Left ventricle myocardium inferior (tissue), 1 donor: ENCODE results near the gene DLG2. TPM values are rescaled to one million over a fixed set of nuclear protein-coding genes. Genes with fewer than 3 reads are reported as not detected.
"Not testable (repeated sequence)": the region's sequence is repeated elsewhere in the genome, so short reads cannot be mapped to it uniquely, and the experiment has no call there.

Experiments
- DNase-seq: peaks from one replicate; pipeline ENCODE4 v3.0.0-alpha.2; 2020
- H3K27ac ChIP-seq: fragments of 200-600 bp; replicated peaks from 2 replicates; pipeline ENCODE4 v1.8.0; 2021
- H3K27me3 ChIP-seq: fragments of 200-600 bp; 2 replicates; pipeline ENCODE4 v1.8.0; 2021; ENCODE audit warnings: low read depth
- H3K36me3 ChIP-seq: fragments of 200-600 bp; 2 replicates; pipeline ENCODE4 v1.8.0; 2021
- H3K4me1 ChIP-seq: fragments of 200-600 bp; 2 replicates; pipeline ENCODE4 v1.8.0; 2021
- H3K4me3 ChIP-seq: fragments of 200-600 bp; 2 replicates; pipeline ENCODE4 v1.8.0; 2021; ENCODE audit warnings: mild to moderate bottlenecking, moderate library complexity
- H3K9me3 ChIP-seq: fragments of 200-600 bp; replicated peaks from 2 replicates; pipeline ENCODE4 v1.8.0; 2021
- CTCF ChIP-seq: fragments of 200-600 bp; IDR thresholded peaks from 2 replicates; pipeline ENCODE4 v1.8.0; 2021; ENCODE audit warnings: antibody characterized with exemption, mild to moderate bottlenecking, borderline replicate concordance
- intact Hi-C: fragments of 100-400 bp; cut with micrococcal nuclease; formaldehyde crosslinking; loops from one replicate; pipeline ENCODE4 v1.11.0; 2022
- total RNA-seq: library from RNA; stranded (reverse); fragmentation: NEBNext Ultra II Directional; extraction: Animal tissue kit (Norgen Biotek cat#: 25700); gene quantifications from one replicate; pipeline ENCODE4 v1.2.1, GENCODE V29; 2021
- donor health status: DM: no; HTN: yes; CAD: no; lungs with severe emphysema.

Gene DLG2
- total RNA-seq, 1 donor from 2014 or later = 6.5 TPM

GRCh38 chr11:84316866-84317555, 1310.1 kb downstream of the DLG2 start:
- H3K27ac ChIP-seq = no peak overlapping the region
- intact Hi-C loops = no loop called here
- H3K36me3 ChIP-seq = no peaks in the 10 kb centered on the region
- no peaks in the 10 kb centered on the region for H3K9me3 ChIP-seq
- H3K4me1 ChIP-seq = peaks cover 12% of the 10 kb centered on the region
- H3K4me3 ChIP-seq = peak overlapping the region; percentile 41
- no peak for DNase-seq
- TF ChIP-seq CTCF = no peak
- H3K27me3 ChIP-seq = no peaks in the 10 kb centered on the region

GRCh38 chr11:84313830-84314359, 1313.2 kb downstream of the DLG2 start:
- no peak for TF ChIP-seq CTCF
- peak overlapping the region; percentile 11 for H3K27ac ChIP-seq
- intact Hi-C loops = no loop called here
- no peak for DNase-seq
- no peak overlapping the region for H3K4me3 ChIP-seq
- no peaks in the 10 kb centered on the region for H3K9me3 ChIP-seq
- H3K4me1 ChIP-seq = peaks cover 14% of the 10 kb centered on the region
- H3K27me3 ChIP-seq = no peaks in the 10 kb centered on the region
- H3K36me3 ChIP-seq = no peaks in the 10 kb centered on the region

GRCh38 chr11:84310268-84310667, 1316.9 kb downstream of the DLG2 start:
- Histone ChIP-seq H3K4me1 (peaks cover 14% of the 10 kb centered on the region), H3K36me3 (no peaks in the 10 kb centered on the region), H3K4me3 (no peak overlapping the region), H3K27me3 (no peaks in the 10 kb centered on the region), H3K27ac (no peak overlapping the region), H3K9me3 (no peaks in the 10 kb centered on the region)
- intact Hi-C loops = no loop called here
- DNase-seq = no peak
- TF ChIP-seq CTCF = no peak

- H3K4me1 ChIP-seq, H3K4me3 ChIP-seq, H3K27me3 ChIP-seq, H3K36me3 ChIP-seq, H3K9me3 ChIP-seq, H3K27ac ChIP-seq, intact Hi-C loops, DNase-seq: not testable (repeated sequence)
These were observed 1318.7 kb downstream of the DLG2 start for GRCh38 chr11:84308491-84308890.

- DNase-seq = no peak
- no peaks in the 10 kb centered on the region for H3K27me3 ChIP-seq
- H3K36me3 ChIP-seq = no peaks in the 10 kb centered on the region
- H3K27ac ChIP-seq = no peak overlapping the region
- TF ChIP-seq CTCF = no peak
- H3K4me3 ChIP-seq = no peak overlapping the region
- no peaks in the 10 kb centered on the region for H3K4me1 ChIP-seq
- intact Hi-C loops = no loop called here
- peaks cover 7% of the 10 kb centered on the region for H3K9me3 ChIP-seq
These were observed 1327.1 kb downstream of the DLG2 start for GRCh38 chr11:84300092-84300491.

GRCh38 chr11:84297570-84297969, 1329.6 kb downstream of the DLG2 start:
- Histone ChIP-seq H3K4me1 (no peaks in the 10 kb centered on the region), H3K9me3 (peaks cover 7% of the 10 kb centered on the region), H3K36me3 (no peaks in the 10 kb centered on the region), H3K4me3 (no peak overlapping the region), H3K27me3 (no peaks in the 10 kb centered on the region), H3K27ac (no peak overlapping the region)
- intact Hi-C loops = no loop called here
- no peak for DNase-seq
- TF ChIP-seq CTCF = no peak
